H9 (cell line): ENCODE measurements around the gene SGIP1. TPM values are rescaled to one million over a fixed set of nuclear protein-coding genes. Genes with fewer than 3 reads are reported as not detected.

ENCODE experiments used
- DNase-seq: peaks from one replicate; pipeline ENCODE4 v3.0.0-alpha.2; 2017
- H2AFZ ChIP-seq: one replicate; pipeline ENCODE4 v1.6.1; 2013; ENCODE audit warnings: mild to moderate bottlenecking, low read length, control low read depth, moderate library complexity
- H2AK5ac ChIP-seq: 2 replicates; pipeline ENCODE4 v1.6.1; 2013; ENCODE audit warnings: low read length, control low read depth, mixed read lengths; ENCODE audit not compliant: insufficient read length
- H2BK120ac ChIP-seq: one replicate; pipeline ENCODE4 v1.6.1; 2013; ENCODE audit warnings: low read depth, mild to moderate bottlenecking, low read length, control low read depth, inconsistent platforms; ENCODE audit not compliant: poor library complexity, severe bottlenecking
- H2BK12ac ChIP-seq: 2 replicates; pipeline ENCODE4 v1.6.1; 2013; ENCODE audit warnings: low read length, control low read depth, mixed read lengths, low read depth; ENCODE audit not compliant: insufficient read length
- H2BK15ac ChIP-seq: 2 replicates; pipeline ENCODE4 v1.6.1; 2013; ENCODE audit warnings: low read depth, low read length, control low read depth
- H2BK20ac ChIP-seq: one replicate; pipeline ENCODE4 v1.6.1; 2013; ENCODE audit warnings: low read depth, mild to moderate bottlenecking, low read length, control low read depth, inconsistent platforms; ENCODE audit not compliant: poor library complexity, severe bottlenecking
- H2BK5ac ChIP-seq: 2 replicates; pipeline ENCODE4 v1.6.1; 2013; ENCODE audit warnings: low read length, control low read depth, mixed read lengths; ENCODE audit not compliant: insufficient read length
- H3K14ac ChIP-seq: 2 replicates; pipeline ENCODE4 v1.6.1; 2013; ENCODE audit warnings: low read length, control low read depth; ENCODE audit not compliant: insufficient read depth
- H3K18ac ChIP-seq: 2 replicates; pipeline ENCODE4 v1.6.1; 2013; ENCODE audit warnings: low read depth, mild to moderate bottlenecking, mixed read lengths, low read length, control low read depth; ENCODE audit not compliant: insufficient read length
- H3K23ac ChIP-seq: 2 replicates; pipeline ENCODE4 v1.6.1; 2013; ENCODE audit warnings: low read length, control low read depth, mixed read lengths, low read depth; ENCODE audit not compliant: insufficient read length
- H3K23me2 ChIP-seq: 2 replicates; pipeline ENCODE4 v1.6.1; 2013; ENCODE audit warnings: low read depth, mild to moderate bottlenecking, mixed read lengths, low read length, control low read depth; ENCODE audit not compliant: insufficient read length, poor library complexity, severe bottlenecking
- H3K27ac ChIP-seq: 2 replicates; pipeline ENCODE4 v1.5.1; 2013; ENCODE audit warnings: low read length, control low read depth, mixed read lengths, low read depth; ENCODE audit not compliant: insufficient read length
- H3K27me3 ChIP-seq: 2 replicates; pipeline ENCODE4 v1.6.1; 2013; ENCODE audit warnings: low read length, control low read depth, inconsistent platforms; ENCODE audit not compliant: insufficient read depth
- H3K4ac ChIP-seq: 2 replicates; pipeline ENCODE4 v1.6.1; 2013; ENCODE audit warnings: low read depth, mild to moderate bottlenecking, control low read depth, inconsistent platforms, low read length, moderate library complexity
- H3K4me1 ChIP-seq: 2 replicates; pipeline ENCODE4 v1.6.1; 2013; ENCODE audit warnings: low read length, control low read depth, inconsistent platforms; ENCODE audit not compliant: insufficient read depth
- H3K4me2 ChIP-seq: 2 replicates; pipeline ENCODE4 v1.6.1; 2013; ENCODE audit warnings: low read length, control low read depth, mixed read lengths; ENCODE audit not compliant: insufficient read length, insufficient read depth
- H3K56ac ChIP-seq: 2 replicates; pipeline ENCODE4 v1.6.1; 2013; ENCODE audit warnings: low read depth, mild to moderate bottlenecking, mixed read lengths, low read length, control low read depth; ENCODE audit not compliant: insufficient read length
- H3K79me1 ChIP-seq: 2 replicates; pipeline ENCODE4 v1.6.1; 2013; ENCODE audit warnings: low read depth, mild to moderate bottlenecking, moderate library complexity, low read length, control low read depth, inconsistent platforms; ENCODE audit not compliant: insufficient read depth, poor library complexity, severe bottlenecking
- H3K79me2 ChIP-seq: 2 replicates; pipeline ENCODE4 v1.6.1; 2013; ENCODE audit warnings: low read length, control low read depth, inconsistent platforms; ENCODE audit not compliant: insufficient read depth
- H3K9ac ChIP-seq: 2 replicates; pipeline ENCODE4 v1.6.1; 2013; ENCODE audit warnings: low read length, control low read depth, mixed read lengths; ENCODE audit not compliant: insufficient read length; ENCODE audit errors: extremely low read depth
- H3K9me3 ChIP-seq: one replicate; pipeline ENCODE4 v1.6.1; 2013; ENCODE audit warnings: low read depth, low read length, inconsistent platforms; ENCODE audit not compliant: control insufficient read depth
- H3T11ph ChIP-seq: one replicate; pipeline ENCODE4 v1.6.1; 2013; ENCODE audit warnings: mild to moderate bottlenecking, low read length, control low read depth, inconsistent platforms
- H4K20me1 ChIP-seq: one replicate; pipeline ENCODE4 v1.6.1; 2013; ENCODE audit not compliant: control insufficient read depth, insufficient read length, insufficient read depth
- H4K5ac ChIP-seq: 2 replicates; pipeline ENCODE4 v1.6.1; 2013; ENCODE audit warnings: low read depth, mild to moderate bottlenecking, mixed read lengths, low read length, control low read depth; ENCODE audit not compliant: insufficient read length
- H4K8ac ChIP-seq: replicated peaks from 2 replicates; pipeline ENCODE4 v1.6.1; 2013; ENCODE audit warnings: low read length, control low read depth, mixed read lengths, low read depth; ENCODE audit not compliant: insufficient read length
- H4K91ac ChIP-seq: 2 replicates; pipeline ENCODE4 v1.6.1; 2013; ENCODE audit warnings: low read depth, mild to moderate bottlenecking, moderate library complexity, mixed read lengths, low read length, control low read depth; ENCODE audit not compliant: insufficient read length
- H3K27ac Mint-ChIP-seq, 3 experiments: 2 replicates in 2 of 3; 3 replicates in 1 of 3; pipeline ENCODE4 v1.8.0; 2020 to 2021; ENCODE audit warnings: mixed read lengths in 3 of 3, mild to moderate bottlenecking in 1 of 3, moderate library complexity in 1 of 3
- H3K27me3 Mint-ChIP-seq: 2 replicates; pipeline ENCODE4 v1.8.0; 2021; ENCODE audit warnings: low read depth, mild to moderate bottlenecking, moderate library complexity, mixed read lengths
- H3K36me3 Mint-ChIP-seq, 3 experiments: 2 replicates in 2 of 3; 3 replicates in 1 of 3; pipeline ENCODE4 v1.8.0; 2020 to 2021; ENCODE audit warnings: low read depth in 3 of 3, mixed read lengths in 3 of 3; ENCODE audit not compliant: insufficient read depth in 1 of 3
- H3K4me1 Mint-ChIP-seq, 2 experiments: 2 replicates each; pipeline ENCODE4 v1.8.0; 2020; ENCODE audit warnings: mixed read lengths in 2 of 2
- H3K4me3 Mint-ChIP-seq, 2 experiments: 2 replicates in 1 of 2; 3 replicates in 1 of 2; pipeline ENCODE4 v1.8.0; 2020 to 2021; ENCODE audit warnings: mild to moderate bottlenecking in 2 of 2, mixed read lengths in 2 of 2, moderate library complexity in 1 of 2
- H3K9me3 Mint-ChIP-seq, 2 experiments: 2 replicates in 1 of 2; 3 replicates in 1 of 2; pipeline ENCODE4 v1.8.0; 2020; ENCODE audit warnings: mild to moderate bottlenecking in 2 of 2, mixed read lengths in 2 of 2, moderate library complexity in 1 of 2
- CTCF ChIP-seq: fragments of 200-600 bp; sonication (generic); conservative IDR thresholded peaks from 3 replicates; pipeline ENCODE4 v1.8.0; 2021; ENCODE audit warnings: antibody characterized with exemption, mild to moderate bottlenecking
- WGBS: extraction: QIAGEN DNeasy Blood & Tissue Kit; methylation state at CpG from one replicate; pipeline ENCODE4 v1.1.7; 2013; ENCODE audit warnings: missing lambda C conversion rate, low lambda C conversion rate, mixed read lengths; ENCODE audit not compliant: insufficient read length; ENCODE audit errors: extremely low coverage; 5-methylcytosine and 5-hydroxymethylcytosine counted together
- total RNA-seq: library from RNA; stranded (reverse); gene quantifications from 2 replicates; pipeline ENCODE4 v1.2.1, GENCODE V29; 2021

Gene SGIP1
- total RNA-seq, 1 experiment from 2014 or later: 1.5 TPM

- no peak overlapping the region for H2AK5ac ChIP-seq
- H4K5ac ChIP-seq: no peak overlapping the region
- WGBS: no CpG with 5 or more reads among the region's 2 CpGs
- H3K23me2 ChIP-seq: no peaks in the 10 kb centered on the region
- Mint-ChIP-seq H3K4me3 (no peak overlapping the region), H3K9me3 (peaks cover 0 to 3% of the 10 kb centered on the region in 2 experiments; a peak in 1 of 5 replicates), H3K4me1 (peaks cover 9 to 15% of the 10 kb centered on the region in 2 experiments), H3K36me3 (no peaks in the 10 kb centered on the region; a peak in 1 of 7 replicates), H3K27me3 (no peaks in the 10 kb centered on the region), H3K27ac (no peak overlapping the region)
- no peaks in the 10 kb centered on the region for H3K79me1 ChIP-seq
- H2AFZ ChIP-seq: no peak overlapping the region
- H3K4me1 ChIP-seq: peaks cover 6% of the 10 kb centered on the region
- no peak overlapping the region for H3K27ac ChIP-seq
- no peak overlapping the region for H4K8ac ChIP-seq
- H4K91ac ChIP-seq: no peak overlapping the region
- no peaks in the 10 kb centered on the region for H4K20me1 ChIP-seq
- H3K9me3 ChIP-seq: no peaks in the 10 kb centered on the region
- H3K14ac ChIP-seq: no peak overlapping the region
- no peak overlapping the region for H2BK12ac ChIP-seq
- TF ChIP-seq CTCF: no peak
- no peak overlapping the region for H3K23ac ChIP-seq
- no peak overlapping the region for H3T11ph ChIP-seq
- no peak overlapping the region for H3K9ac ChIP-seq
- H3K18ac ChIP-seq: no peak overlapping the region
- H2BK120ac ChIP-seq: no peak overlapping the region
- no peak for DNase-seq
- H3K4ac ChIP-seq: no peak overlapping the region
- no peak overlapping the region for H3K4me2 ChIP-seq
- H3K27me3 ChIP-seq: no peaks in the 10 kb centered on the region; the same call in 1 of the 2 replicates
- H3K56ac ChIP-seq: no peak overlapping the region
- H2BK5ac ChIP-seq: no peak overlapping the region
- no peaks in the 10 kb centered on the region for H3K79me2 ChIP-seq
- H2BK15ac ChIP-seq: no peak overlapping the region
- H2BK20ac ChIP-seq: no peak overlapping the region
Measured at GRCh38 chr1:66648901-66649595, 115.1 kb downstream of the SGIP1 start.
